Skeletal muscle satellite cell (primary cell): Measurements from ENCODE around the gene F10.
"Not testable (repeated sequence)": the region's sequence is repeated elsewhere in the genome, so short reads cannot be mapped to it uniquely, and the experiment has no call there.

Experiments
- H3K27me3 ChIP-seq: 2 replicates; pipeline ENCODE4 v1.7.0; 2013; ENCODE audit warnings: low read length; ENCODE audit not compliant: control insufficient read depth, insufficient read depth
- H3K36me3 ChIP-seq: 2 replicates; pipeline ENCODE4 v1.7.0; 2013; ENCODE audit warnings: mild to moderate bottlenecking, control low read depth, low read length; ENCODE audit not compliant: insufficient read depth
- H3K4me1 ChIP-seq: 2 replicates; pipeline ENCODE4 v1.7.0; 2013; ENCODE audit warnings: low read length; ENCODE audit not compliant: control insufficient read depth, insufficient read depth
- H3K4me2 ChIP-seq: 2 replicates; pipeline ENCODE4 v1.7.0; 2013; ENCODE audit warnings: mild to moderate bottlenecking, low read length
- H3K4me3 ChIP-seq: 2 replicates; pipeline ENCODE4 v1.7.0; 2013; ENCODE audit warnings: low read length
- H3K9ac ChIP-seq: 2 replicates; pipeline ENCODE4 v1.7.0; 2013; ENCODE audit warnings: mild to moderate bottlenecking, low read depth, low read length, moderate library complexity
- H3K9me3 ChIP-seq: replicated peaks from 2 replicates; pipeline ENCODE4 v1.7.0; 2013; ENCODE audit warnings: mild to moderate bottlenecking, control low read depth, low read length

The F10 gene

DNA sequence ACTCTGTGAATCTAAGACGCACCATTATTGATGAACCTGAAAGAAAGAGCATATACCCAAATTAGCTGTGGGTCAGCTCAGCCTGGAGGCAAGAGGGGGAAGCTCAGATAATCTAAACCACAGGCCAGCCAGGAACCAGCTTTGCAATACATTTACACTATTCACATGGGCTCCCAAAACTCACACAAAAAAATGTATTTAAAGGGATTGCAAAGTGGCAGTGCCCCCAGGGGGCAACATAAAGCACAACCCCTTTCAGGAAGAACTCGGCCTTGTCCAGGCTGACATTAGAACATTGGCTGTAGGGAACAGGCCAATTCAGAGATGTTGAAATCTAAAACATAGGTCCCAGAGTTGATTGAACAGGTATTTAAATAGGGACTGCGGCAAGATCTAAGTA lies 32.6 kb downstream of the F10 start:
- Histone ChIP-seq H3K9me3 (no peaks in the 10 kb centered on the region), H3K27me3 (no peaks in the 10 kb centered on the region), H3K4me1 (peaks cover 23% of the 10 kb centered on the region), H3K9ac (no peak overlapping the region), H3K4me2 (no peak overlapping the region), H3K4me3 (no peak overlapping the region), H3K36me3 (no peaks in the 10 kb centered on the region)

GRCh38 chr13:113155982-113156655 lies 33.5 kb downstream of the F10 start:
- Histone ChIP-seq H3K4me3 (no peak overlapping the region), H3K4me1 (peaks cover 23% of the 10 kb centered on the region), H3K27me3 (peaks cover 3% of the 10 kb centered on the region), H3K4me2 (no peak overlapping the region), H3K36me3 (no peaks in the 10 kb centered on the region), H3K9ac (no peak overlapping the region), H3K9me3 (no peaks in the 10 kb centered on the region)

DNA sequence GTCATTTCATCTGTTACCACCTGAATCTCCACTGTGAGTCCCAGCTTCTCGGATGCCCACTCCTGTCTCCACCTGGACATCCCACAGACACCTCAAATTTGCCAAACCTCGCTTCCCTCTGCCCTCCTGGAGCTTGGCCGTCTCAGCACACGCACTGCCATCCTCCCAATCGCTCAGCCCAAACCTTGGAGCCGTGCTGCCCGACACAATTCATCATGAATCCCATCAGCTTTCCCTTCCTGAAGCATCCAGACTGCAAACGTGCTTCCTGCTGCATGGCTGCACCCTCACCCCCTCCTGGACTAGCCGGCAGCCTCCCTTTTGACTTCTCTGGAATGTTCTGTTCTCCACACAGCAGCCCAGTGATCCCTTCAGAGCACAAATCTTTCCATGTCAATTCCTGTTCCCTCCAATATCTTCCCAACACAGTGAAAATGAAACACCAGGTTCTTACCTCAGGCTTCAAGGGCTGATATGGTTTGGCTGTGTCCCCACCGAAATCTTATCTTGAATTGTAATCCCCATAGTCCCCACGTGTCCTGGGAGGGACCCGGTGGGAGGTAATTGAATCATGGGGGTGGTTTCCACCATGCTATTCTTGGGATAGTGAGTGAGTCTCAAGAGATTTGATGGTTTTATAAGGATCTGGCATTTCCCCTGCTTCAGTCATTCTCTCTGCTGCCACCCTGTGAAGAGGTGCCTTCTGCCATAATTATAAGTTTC lies 34.8 kb downstream of the F10 start:
- Histone ChIP-seq H3K36me3 (no peaks in the 10 kb centered on the region), H3K27me3 (peaks cover 7% of the 10 kb centered on the region), H3K9ac (no peak overlapping the region), H3K4me3 (no peak overlapping the region), H3K4me2 (no peak overlapping the region), H3K4me1 (peaks cover 16% of the 10 kb centered on the region), H3K9me3 (no peaks in the 10 kb centered on the region)

GRCh38 chr13:113157929-113158747 lies 35.5 kb downstream of the F10 start, which contains the start of gene PROZ:
PROZ (plus strand) TSS chr13:113158648; CDS start chr13:113158661, 13 bp downstream.
- no peak within 1 kb of the TSS for H3K4me3 ChIP-seq
- H3K27me3 ChIP-seq, result peaks cover 12% of the 10 kb centered on the region

DNA sequence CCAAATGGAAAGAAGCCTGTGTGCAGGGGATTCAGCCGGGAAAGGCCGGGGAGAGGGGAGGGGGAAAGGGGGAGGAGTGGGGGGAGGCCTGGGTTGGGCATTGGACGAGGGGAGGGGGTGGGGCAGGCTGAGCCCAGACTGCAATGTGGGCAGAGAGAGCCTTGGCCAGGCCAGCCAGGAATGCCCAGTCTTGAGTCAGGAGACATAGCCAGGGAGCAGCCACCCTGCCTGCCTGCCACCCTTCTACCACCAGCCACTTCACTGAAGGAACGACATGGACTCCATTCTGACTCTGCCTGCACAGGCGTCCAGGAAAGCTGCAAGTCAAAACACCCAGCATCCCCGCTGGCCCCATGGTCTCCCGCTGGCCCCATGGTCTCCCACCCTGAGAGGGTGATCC lies 36.3 kb downstream of the F10 start:
- peaks cover 18% of the 10 kb centered on the region for H3K27me3 ChIP-seq

More at GRCh38 chr13:113157929-113158747, 35.5 kb downstream of the F10 start, which contains the start of gene PROZ:
- Histone ChIP-seq H3K4me1 (peaks cover 9% of the 10 kb centered on the region), H3K9me3 (no peaks in the 10 kb centered on the region), H3K9ac (no peak within 1 kb of the TSS), H3K4me2 (no peak within 1 kb of the TSS), H3K36me3 (no peaks in the 10 kb centered on the region)

DNA sequence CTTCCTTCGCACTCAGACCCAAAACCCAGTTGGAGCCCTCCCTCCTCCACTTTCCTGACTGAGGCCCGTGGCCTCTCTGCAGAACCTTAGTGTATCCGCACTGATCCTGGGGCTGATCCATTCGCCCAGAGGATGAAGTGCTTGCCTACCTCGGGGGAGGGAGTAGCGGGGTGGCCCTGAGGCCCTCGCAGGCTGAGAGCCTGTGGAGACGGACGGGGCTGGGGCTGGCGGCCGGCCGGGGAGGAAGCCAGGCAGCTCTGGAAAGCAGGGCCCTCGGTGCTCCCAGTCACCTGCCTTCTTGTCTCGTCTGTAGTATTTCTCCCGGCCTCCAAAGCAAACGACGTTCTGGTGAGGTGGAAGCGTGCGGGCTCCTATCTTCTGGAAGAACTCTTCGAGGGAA lies 37.1 kb downstream of the F10 start:
- Histone ChIP-seq H3K9ac (no peak overlapping the region), H3K36me3 (no peaks in the 10 kb centered on the region), H3K27me3 (peaks cover 18% of the 10 kb centered on the region), H3K9me3 (no peaks in the 10 kb centered on the region), H3K4me3 (no peak overlapping the region), H3K4me1 (peaks cover 4% of the 10 kb centered on the region), H3K4me2 (no peak overlapping the region)

More for the DNA sequence above, 36.3 kb downstream of the F10 start:
- no peak overlapping the region for H3K4me2 ChIP-seq
- H3K9me3 ChIP-seq, result no peaks in the 10 kb centered on the region
- H3K9ac ChIP-seq, result no peak overlapping the region
- no peaks in the 10 kb centered on the region for H3K36me3 ChIP-seq
- peaks cover 7% of the 10 kb centered on the region for H3K4me1 ChIP-seq
- H3K4me3 ChIP-seq, result no peak overlapping the region

GRCh38 chr13:113160983-113161382 lies 38.4 kb downstream of the F10 start:
- H3K9me3 ChIP-seq, result no peaks in the 10 kb centered on the region
- no peak overlapping the region for H3K4me2 ChIP-seq
- H3K4me1 ChIP-seq, result peaks cover 3% of the 10 kb centered on the region
- H3K36me3 ChIP-seq, result no peaks in the 10 kb centered on the region
- H3K4me3 ChIP-seq, result no peak overlapping the region
- no peak overlapping the region for H3K9ac ChIP-seq
- H3K27me3 ChIP-seq, result peaks cover 18% of the 10 kb centered on the region

DNA sequence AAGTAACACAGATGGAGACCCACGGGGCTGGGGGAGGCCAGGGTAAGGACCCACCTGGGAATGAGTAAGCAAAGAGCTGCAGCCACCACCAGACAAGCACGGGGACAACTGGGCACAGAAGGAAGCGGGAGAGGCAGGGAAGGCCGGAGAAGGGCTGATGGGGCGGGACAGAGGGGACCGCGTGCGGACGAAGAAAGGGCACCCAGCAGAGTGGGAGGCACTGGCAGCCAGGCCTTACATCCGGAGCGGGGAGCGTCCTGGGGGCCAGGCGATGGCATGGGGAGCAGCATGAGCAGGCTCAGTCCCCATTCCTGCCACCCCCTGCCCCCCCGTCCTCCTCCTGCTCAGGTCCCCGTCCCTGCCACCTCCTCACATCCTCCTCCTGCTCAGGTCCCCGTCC lies 38.8 kb downstream of the F10 start:
- Histone ChIP-seq H3K4me3 (no peak overlapping the region), H3K4me1 (peaks cover 3% of the 10 kb centered on the region), H3K9me3 (no peaks in the 10 kb centered on the region), H3K36me3 (peaks cover 3% of the 10 kb centered on the region), H3K27me3 (peaks cover 18% of the 10 kb centered on the region), H3K4me2 (no peak overlapping the region), H3K9ac (no peak overlapping the region)

DNA sequence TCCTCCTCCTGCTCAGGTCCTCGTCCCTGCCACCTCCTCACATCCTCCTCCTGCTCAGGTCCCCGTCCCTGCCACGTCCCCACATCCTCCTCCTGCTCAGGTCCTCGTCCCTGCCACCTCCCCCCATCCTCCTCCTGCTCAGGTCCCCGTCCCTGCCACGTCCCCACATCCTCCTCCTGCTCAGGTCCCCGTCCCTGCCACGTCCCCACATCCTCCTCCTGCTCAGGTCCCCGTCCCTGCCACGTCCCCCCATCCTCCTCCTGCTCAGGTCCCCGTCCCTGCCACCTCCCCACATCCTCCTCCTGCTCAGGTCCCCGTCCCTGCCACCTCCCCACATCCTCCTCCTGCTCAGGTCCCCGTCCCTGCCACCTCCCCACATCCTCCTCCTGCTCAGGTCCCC lies 39.4 kb downstream of the F10 start:
- H3K4me1 ChIP-seq, H3K4me2 ChIP-seq, H3K4me3 ChIP-seq, H3K36me3 ChIP-seq, H3K9me3 ChIP-seq, H3K9ac ChIP-seq: not testable (repeated sequence)
- H3K27me3 ChIP-seq, result peaks cover 18% of the 10 kb centered on the region

GRCh38 chr13:113162783-113163685 lies 40.4 kb downstream of the F10 start:
- no peak overlapping the region for H3K4me3 ChIP-seq

More at GRCh38 chr13:113162783-113163685, 40.4 kb downstream of the F10 start:
- Histone ChIP-seq H3K9me3 (no peaks in the 10 kb centered on the region), H3K9ac (no peak overlapping the region), H3K27me3 (peaks cover 18% of the 10 kb centered on the region), H3K36me3 (peaks cover 4% of the 10 kb centered on the region), H3K4me1 (peaks cover 3% of the 10 kb centered on the region), H3K4me2 (peak overlapping the region; percentile 11)
